OCI-LY3 (cell line): ENCODE results near the gene PPEF1.

Experiments used
- CTCF ChIP-seq: fragments of 200-600, 300-600 bp; sonication (generic); IDR thresholded peaks from 2 replicates; pipeline ENCODE4 v1.5.1; 2014; ENCODE audit warnings: antibody characterized with exemption, low read length, low read depth
- EZH2phosphoT487 ChIP-seq: fragments of 200-600 bp; shearing (Covaris generic); IDR thresholded peaks from 2 replicates; pipeline ENCODE4 v1.6.1; 2018; ENCODE audit warnings: antibody characterized with exemption, mixed run types, low read depth

GRCh38 chrX:18676470-18676869 lies 31.0 kb upstream of the PPEF1 start:
- TF ChIP-seq CTCF (no peak), EZH2phosphoT487 (no peak)
